AG10803 (cell line): ENCODE results near the gene ZBTB5.

Source experiments
- DNase-seq: peaks from one replicate; pipeline ENCODE4 v3.0.0; 2010; ENCODE audit warnings: low read depth
- H3K4me3 ChIP-seq: 2 replicates; pipeline ENCODE4 v1.5.1; 2011; ENCODE audit warnings: mild to moderate bottlenecking, low read length, control low read depth
- TF ChIP-seq, protein P1 (sequence below): conservative IDR thresholded peaks from 2 replicates; pipeline ENCODE4 v1.5.1; 2011; ENCODE audit warnings: mild to moderate bottlenecking, low read length, control low read depth, inconsistent platforms

The ZBTB5 gene

DNA sequence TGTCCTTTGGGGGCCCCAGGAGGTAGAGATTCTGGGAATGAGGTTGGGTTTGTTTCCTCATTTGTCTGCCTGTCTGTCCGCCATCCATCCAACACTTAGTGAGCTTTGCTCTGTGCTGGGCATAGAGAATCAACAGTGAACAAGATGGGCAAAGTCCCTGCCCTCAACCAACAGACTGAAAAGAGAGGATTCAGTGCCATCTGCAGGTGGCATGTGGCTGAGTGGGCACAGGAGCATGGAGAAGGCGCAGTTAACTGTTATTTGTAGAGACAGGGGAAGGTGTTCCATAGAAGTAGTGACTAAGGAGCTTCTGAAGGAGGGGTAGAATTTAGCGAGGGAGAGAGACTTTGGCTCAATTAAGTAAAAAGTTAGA lies 43.6 kb upstream of the ZBTB5 start:
- H3K4me3 ChIP-seq: no peak overlapping the region
- DNase-seq: no peak
- TF ChIP-seq, protein P1, sequence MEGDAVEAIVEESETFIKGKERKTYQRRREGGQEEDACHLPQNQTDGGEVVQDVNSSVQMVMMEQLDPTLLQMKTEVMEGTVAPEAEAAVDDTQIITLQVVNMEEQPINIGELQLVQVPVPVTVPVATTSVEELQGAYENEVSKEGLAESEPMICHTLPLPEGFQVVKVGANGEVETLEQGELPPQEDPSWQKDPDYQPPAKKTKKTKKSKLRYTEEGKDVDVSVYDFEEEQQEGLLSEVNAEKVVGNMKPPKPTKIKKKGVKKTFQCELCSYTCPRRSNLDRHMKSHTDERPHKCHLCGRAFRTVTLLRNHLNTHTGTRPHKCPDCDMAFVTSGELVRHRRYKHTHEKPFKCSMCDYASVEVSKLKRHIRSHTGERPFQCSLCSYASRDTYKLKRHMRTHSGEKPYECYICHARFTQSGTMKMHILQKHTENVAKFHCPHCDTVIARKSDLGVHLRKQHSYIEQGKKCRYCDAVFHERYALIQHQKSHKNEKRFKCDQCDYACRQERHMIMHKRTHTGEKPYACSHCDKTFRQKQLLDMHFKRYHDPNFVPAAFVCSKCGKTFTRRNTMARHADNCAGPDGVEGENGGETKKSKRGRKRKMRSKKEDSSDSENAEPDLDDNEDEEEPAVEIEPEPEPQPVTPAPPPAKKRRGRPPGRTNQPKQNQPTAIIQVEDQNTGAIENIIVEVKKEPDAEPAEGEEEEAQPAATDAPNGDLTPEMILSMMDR: no peak

DNA sequence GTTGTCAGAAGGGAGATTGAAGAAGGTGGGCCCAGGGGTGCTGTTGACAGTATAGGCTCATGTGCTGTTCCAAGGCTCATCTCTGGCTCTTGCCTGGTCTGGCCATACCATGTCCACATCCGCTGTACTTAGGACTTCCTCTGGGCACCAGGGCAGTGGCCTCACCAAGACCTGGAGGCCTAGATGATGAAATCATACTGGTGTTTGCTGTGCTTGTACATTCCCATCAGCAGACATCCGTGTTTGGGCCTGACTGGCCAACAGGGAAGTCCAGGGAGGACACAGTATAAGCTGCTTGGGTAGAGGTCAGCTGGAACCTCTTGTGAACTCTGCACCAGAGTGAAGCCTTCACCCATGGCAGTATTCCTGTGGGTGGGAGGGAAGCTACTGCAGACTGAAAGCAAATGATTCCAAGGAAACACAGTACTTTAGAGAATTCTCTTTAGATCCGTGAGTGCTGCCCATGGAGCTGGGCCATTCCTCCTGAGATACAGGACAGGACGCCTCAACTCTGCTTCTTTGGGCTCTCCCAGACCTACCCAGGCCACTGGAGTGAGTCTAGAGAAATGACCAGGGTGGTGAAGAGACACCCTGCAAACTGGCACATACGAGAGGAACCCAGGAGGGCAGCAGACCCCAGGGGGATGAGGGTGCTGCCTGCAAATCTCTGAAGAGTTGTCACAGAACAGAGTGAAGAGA lies 43.0 kb upstream of the ZBTB5 start:
- TF ChIP-seq, protein P1: no peak
- no peak overlapping the region for H3K4me3 ChIP-seq
- peak; percentile 11 for DNase-seq

DNA sequence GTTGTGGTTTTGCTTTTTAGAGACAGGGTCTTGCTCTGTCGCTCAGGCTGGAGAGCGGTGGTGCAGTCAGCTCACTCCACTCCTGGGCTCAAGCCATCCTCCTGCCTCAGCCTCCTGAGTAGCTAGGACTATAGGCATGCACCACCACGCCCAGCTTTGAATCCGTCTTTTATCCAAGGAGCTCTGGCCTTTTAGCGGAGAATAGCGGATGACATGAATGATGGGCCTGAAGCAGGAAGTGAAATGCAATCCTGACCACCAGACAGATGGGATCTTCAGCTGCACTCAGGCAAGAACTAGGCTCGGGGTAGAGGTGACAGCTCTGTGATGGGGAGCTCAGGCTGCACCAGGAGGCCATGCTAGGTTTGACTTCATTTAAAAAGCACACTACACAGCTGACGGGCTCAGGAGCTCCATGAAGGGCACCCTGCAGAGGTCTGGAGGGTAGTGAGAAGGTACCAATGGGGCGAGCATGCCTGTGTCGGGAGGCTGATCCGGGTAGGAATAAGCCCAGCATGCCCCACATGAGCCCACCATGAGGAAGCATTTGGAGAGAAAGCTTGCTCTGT lies 42.4 kb upstream of the ZBTB5 start:
- TF ChIP-seq, protein P1: no peak
- no peak overlapping the region for H3K4me3 ChIP-seq
- no peak for DNase-seq

DNA sequence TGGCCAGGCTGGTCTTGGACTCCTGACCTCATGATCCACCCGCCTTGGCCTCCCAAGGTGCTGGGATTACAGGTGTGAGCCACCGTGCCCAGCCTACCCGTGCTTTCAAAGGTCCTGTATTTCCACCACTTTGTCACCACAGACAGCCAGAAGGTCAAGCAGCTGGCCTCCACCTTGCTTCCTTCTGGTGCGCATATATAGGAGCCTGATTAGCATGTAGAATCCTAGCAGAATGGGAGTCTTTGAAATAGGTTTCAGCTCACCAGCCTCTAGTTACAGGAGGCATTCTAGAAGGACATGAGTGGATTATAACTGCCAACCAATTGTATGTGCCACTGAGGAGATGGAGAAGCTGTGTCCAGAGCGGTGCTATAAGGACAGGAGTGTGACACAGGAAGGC lies 39.4 kb upstream of the ZBTB5 start:
- no peak overlapping the region for H3K4me3 ChIP-seq
- no peak for DNase-seq
- TF ChIP-seq, protein P1: no peak

DNA sequence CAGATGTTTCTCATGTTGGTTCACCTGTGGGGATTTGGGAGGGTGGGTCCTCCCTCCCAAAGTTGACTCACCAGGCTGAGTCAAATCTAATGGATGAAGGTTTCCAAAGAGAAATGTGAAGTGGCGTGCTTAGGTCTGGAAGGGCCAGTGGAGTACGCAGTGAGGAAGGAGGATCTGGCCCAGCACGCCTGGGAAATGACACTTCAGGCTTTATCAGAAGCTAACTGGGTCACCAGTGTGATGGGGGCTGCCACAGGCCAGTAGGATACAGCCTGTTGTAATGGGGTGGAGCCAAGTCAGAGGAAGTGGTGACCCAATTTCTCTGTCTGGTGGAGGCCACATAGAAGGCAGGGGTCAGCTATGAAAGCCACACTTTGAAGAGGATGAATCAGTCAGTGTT lies 38.5 kb upstream of the ZBTB5 start:
- no peak for DNase-seq
- TF ChIP-seq, protein P1: no peak
- H3K4me3 ChIP-seq: no peak overlapping the region

DNA sequence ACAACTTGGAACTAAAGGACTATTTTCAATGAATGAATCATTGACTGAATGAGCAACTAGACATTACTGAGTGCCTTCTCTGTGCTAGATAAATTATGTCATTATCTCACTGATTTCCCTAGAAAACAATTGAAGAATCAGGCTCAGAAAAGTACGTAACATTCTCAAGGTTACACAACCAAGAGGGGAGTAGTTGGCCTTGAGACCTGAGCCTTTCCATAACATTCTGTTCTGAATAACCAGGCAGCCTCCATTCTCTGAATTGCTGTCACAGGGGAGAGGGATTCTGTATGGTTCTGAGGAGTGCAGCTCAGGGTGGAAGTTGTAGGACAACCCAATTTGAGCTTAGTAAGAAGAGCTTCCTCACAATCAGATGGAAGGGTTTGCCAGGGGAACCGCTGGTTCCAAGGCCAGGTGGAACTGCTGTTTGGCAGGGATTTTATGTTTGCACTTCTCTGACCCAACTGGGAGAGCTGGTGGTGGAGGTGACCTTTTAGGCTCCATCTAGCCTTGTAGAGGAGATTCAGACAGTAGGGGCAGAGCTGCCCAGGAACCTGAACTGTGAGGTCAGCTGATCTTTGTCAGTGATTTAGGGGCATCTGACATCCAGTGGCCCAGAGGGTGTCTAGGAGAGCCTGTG lies 36.8 kb upstream of the ZBTB5 start:
- DNase-seq: no peak
- no peak overlapping the region for H3K4me3 ChIP-seq
- TF ChIP-seq, protein P1: no peak

DNA sequence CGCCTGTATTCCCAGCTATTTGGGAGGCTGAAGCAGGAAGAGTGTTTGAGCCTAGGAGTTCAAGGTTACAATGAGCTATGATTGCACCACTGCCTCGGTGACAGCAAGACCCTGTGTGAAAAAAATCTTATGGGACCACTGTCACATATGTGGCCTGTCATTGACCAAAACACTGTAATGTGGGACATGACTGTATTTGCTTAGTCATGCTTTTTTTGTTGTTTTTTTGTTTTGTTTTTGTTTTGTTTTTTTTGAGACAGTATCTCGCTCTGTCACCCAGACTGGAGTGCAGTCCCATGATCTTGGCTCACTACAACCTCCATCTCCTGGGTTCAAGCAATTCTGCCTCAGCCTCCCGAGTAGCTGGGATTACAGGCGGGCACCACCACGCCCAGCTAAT lies 34.0 kb upstream of the ZBTB5 start:
- H3K4me3 ChIP-seq: no peak overlapping the region
- no peak for DNase-seq
- TF ChIP-seq, protein P1: no peak
